Measurements from ENCODE around the gene ITPA. TPM values are rescaled to one million over a fixed set of nuclear protein-coding genes. Genes with fewer than 3 reads are reported as not detected.

Gene ITPA
- total and polyA plus RNA-seq, 2 of the 13 experiments (the other 11 are each of a cell fraction or from before 2014, with no cell fraction given) = 60.1 to 103 TPM

DNA sequence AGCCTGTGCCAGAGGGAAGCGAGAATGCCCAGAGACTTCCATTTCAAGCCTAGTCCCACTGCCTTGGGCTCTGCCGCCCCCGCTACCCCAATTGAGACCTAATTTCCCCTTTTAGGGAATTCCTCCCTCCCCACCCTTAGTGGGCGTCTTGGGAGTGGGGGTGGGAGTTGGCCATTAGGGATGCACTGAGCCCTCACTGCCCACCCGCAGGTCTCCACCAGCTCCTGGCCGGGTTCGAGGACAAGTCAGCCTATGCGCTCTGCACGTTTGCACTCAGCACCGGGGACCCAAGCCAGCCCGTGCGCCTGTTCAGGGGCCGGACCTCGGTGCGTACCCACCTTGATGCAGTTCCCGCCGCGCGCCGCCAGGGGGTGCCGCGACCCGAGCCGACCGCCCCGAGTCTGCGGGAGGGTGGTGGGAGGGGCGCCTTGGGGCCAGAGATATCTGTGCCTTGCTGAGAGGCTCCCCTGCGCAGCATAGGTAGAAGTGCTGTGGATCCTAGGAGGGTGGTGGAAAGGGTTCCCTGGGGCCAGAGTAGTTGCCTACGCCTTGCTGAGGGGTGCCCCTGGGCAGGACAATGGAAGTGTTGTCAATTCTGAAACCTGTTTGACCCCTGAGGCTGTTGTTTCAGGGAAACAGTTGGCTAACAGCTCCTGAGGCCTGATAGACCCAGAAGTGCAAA, 9.2 kb downstream of the ITPA start (continued):
- TF ChIP-seq ZNF234 (CRISPR knock-in tag; conservative IDR thresholded peaks at IDR 0.05) = no peak
- peak; percentile 56; the same call in 1 of the 2 replicates for TF ChIP-seq ZFP82 (CRISPR knock-in tag; IDR thresholded peaks at IDR 0.05; ENCODE audit: borderline replicate concordance)
- TF ChIP-seq ZMYM4 (CRISPR knock-in tag; IDR thresholded peaks at IDR 0.05) = peak; percentile 72; the same call in 1 of the 2 replicates
- no peak for TF ChIP-seq FIP1L1 (IDR thresholded peaks at IDR 0.05; ENCODE audit: borderline replicate concordance, insufficient read depth, low read depth, low read length)
- TF ChIP-seq TAF1 (CRISPR knock-in tag; IDR thresholded peaks at IDR 0.05) = no peak
- 0 out of 2 replicates have a peak, but pooled peaks have one; percentile 30 for TF ChIP-seq CREBL2 (CRISPR knock-in tag; IDR thresholded peaks at IDR 0.05; ENCODE audit: borderline replicate concordance)
- TF ChIP-seq U2AF2 (IDR thresholded peaks at IDR 0.05; ENCODE audit: low read depth, low read length) = no peak
- peak; percentile 78 for TF ChIP-seq TAF15 (IDR thresholded peaks at IDR 0.05; ENCODE audit: low read depth, low read length, poor library complexity, severe bottlenecking)
- TF ChIP-seq TBX3 (IDR thresholded peaks at IDR 0.05; ENCODE audit: borderline replicate concordance) = no peak
- TF ChIP-seq ZNF879 (CRISPR knock-in tag; IDR thresholded peaks at IDR 0.05) = no peak
- 0 out of 2 replicates have a peak, but pooled peaks have one; percentile 47 for TF ChIP-seq KLF9 (CRISPR knock-in tag; IDR thresholded peaks at IDR 0.05; ENCODE audit: low read depth)
- 0 out of 2 replicates have a peak, but pooled peaks have one; percentile 4 for TF ChIP-seq NR3C1 (CRISPR knock-in tag; IDR thresholded peaks at IDR 0.05)
- 0 out of 2 replicates have a peak, but pooled peaks have one; percentile 64 for TF ChIP-seq ZNF275 (CRISPR knock-in tag; IDR thresholded peaks at IDR 0.05; ENCODE audit: borderline replicate concordance)
- TF ChIP-seq ZNF33A (CRISPR knock-in tag; IDR thresholded peaks at IDR 0.05; ENCODE audit: borderline replicate concordance) = no peak
- TF ChIP-seq POGK (CRISPR knock-in tag; conservative IDR thresholded peaks at IDR 0.05) = peak; percentile 95
- TF ChIP-seq MIXL1 (CRISPR knock-in tag; IDR thresholded peaks at IDR 0.05) = peak; percentile 91
- 0 out of 2 replicates have a peak, but pooled peaks have one; percentile 37 for TF ChIP-seq MIER2 (CRISPR knock-in tag; IDR thresholded peaks at IDR 0.05)
- TF ChIP-seq ZBTB46 (CRISPR knock-in tag; IDR thresholded peaks at IDR 0.05; ENCODE audit: borderline replicate concordance) = no peak
- TF ChIP-seq, protein P1, sequence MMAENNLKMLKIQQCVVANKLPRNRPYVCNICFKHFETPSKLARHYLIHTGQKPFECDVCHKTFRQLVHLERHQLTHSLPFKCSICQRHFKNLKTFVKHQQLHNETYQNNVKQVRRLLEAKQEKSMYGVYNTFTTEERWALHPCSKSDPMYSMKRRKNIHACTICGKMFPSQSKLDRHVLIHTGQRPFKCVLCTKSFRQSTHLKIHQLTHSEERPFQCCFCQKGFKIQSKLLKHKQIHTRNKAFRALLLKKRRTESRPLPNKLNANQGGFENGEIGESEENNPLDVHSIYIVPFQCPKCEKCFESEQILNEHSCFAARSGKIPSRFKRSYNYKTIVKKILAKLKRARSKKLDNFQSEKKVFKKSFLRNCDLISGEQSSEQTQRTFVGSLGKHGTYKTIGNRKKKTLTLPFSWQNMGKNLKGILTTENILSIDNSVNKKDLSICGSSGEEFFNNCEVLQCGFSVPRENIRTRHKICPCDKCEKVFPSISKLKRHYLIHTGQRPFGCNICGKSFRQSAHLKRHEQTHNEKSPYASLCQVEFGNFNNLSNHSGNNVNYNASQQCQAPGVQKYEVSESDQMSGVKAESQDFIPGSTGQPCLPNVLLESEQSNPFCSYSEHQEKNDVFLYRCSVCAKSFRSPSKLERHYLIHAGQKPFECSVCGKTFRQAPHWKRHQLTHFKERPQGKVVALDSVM (CRISPR knock-in tag; IDR thresholded peaks at IDR 0.05) = peak; percentile 66
- peak; percentile 89 for TF ChIP-seq ZNF547 (CRISPR knock-in tag; IDR thresholded peaks at IDR 0.05)
- TF ChIP-seq ZSCAN9 (CRISPR knock-in tag; IDR thresholded peaks at IDR 0.05; ENCODE audit: borderline replicate concordance) = no peak; the same call in 1 of the 2 replicates
- TF ChIP-seq LBX2 (CRISPR knock-in tag; IDR thresholded peaks at IDR 0.05; ENCODE audit: borderline replicate concordance) = no peak

Measured in HepG2 (cell line).